Sigmoid colon (tissue), 3 donors: ENCODE data around the gene BCAR3.

Experiments used
- CTCF ChIP-seq, 4 experiments: fragments of 450-650 bp in 3 of 4; fragments of 200-600 bp in 1 of 4; IDR thresholded peaks; one replicate each; pipeline ENCODE4 v1.5.1; 2016 to 2019; ENCODE audit warnings: antibody characterized with exemption in 4 of 4, mild to moderate bottlenecking in 3 of 4, moderate library complexity in 2 of 4
- POLR2A ChIP-seq, 2 donors: fragments of 450-650 bp; IDR thresholded peaks; one replicate each; pipeline ENCODE4 v1.6.1; 2016; ENCODE audit warnings: antibody characterized with exemption in 2 of 2, mild to moderate bottlenecking in 2 of 2, moderate library complexity in 2 of 2

DNA sequence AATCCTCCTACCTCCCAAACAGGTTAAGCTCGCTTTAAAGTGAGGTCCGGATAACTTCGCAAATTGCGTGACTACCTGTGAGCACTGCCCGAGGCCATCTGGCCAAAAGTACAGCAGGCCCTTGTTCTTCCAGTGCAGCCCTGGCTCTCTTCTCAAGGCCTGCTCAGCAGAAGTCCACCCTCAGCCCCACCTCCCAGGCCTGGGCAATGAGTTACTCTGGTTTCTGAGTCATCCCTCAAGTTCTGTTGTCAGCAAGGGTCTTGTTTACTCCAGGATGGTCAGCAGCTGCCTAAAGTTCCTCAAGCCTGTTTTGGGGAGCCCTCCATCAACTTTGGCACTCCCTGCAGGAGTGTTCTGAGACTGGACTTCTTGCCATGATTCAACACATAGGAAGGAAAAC, 101.7 kb downstream of the BCAR3 start:
- no peak for TF ChIP-seq POLR2A (IDR thresholded peaks at IDR 0.05)
- TF ChIP-seq CTCF (IDR thresholded peaks at IDR 0.05): no peak
